Left ventricle myocardium superior (tissue), 1 donor: ENCODE measurements around the gene GNA15. TPM values are rescaled to one million over a fixed set of nuclear protein-coding genes. Genes with fewer than 3 reads are reported as not detected.
"Not testable (repeated sequence)": the region's sequence is repeated elsewhere in the genome, so short reads cannot be mapped to it uniquely, and the experiment has no call there.

Source experiments
- ATAC-seq: fragments of 200-7000 bp; cut with Tn5 transposase; one replicate; pipeline ENCODE4 v1.9.1; 2020; ENCODE audit warnings: mild to moderate bottlenecking, moderate library complexity
- DNase-seq: peaks from one replicate; pipeline ENCODE4 v3.0.0-alpha.2; 2020
- intact Hi-C: fragments of 100-400 bp; cut with micrococcal nuclease; formaldehyde crosslinking; loops from one replicate; pipeline ENCODE4 v1.11.0; 2022
- total RNA-seq: library from RNA; stranded (reverse); fragmentation: NEBNext Ultra II Directional; extraction: Animal tissue kit (Norgen Biotek cat#: 25700); gene quantifications from one replicate; pipeline ENCODE4 v1.2.1, GENCODE V29; 2021
- donor health status: DM: no; HTN: yes; CAD: no; lungs with severe emphysema.

The GNA15 gene
- total RNA-seq, 1 donor from 2014 or later, result 2.1 TPM

GRCh38 chr19:3185461-3186159, 49.8 kb downstream of the GNA15 start, which contains the start of gene NCLN:
Gene NCLN, plus strand, starts transcription at chr19:3185930. Its CDS starts 101 bp downstream, at chr19:3186031.
- DNase-seq (peak; percentile 98), ATAC-seq (peak; percentile 96)
- intact Hi-C loops, result no loop called here

DNA sequence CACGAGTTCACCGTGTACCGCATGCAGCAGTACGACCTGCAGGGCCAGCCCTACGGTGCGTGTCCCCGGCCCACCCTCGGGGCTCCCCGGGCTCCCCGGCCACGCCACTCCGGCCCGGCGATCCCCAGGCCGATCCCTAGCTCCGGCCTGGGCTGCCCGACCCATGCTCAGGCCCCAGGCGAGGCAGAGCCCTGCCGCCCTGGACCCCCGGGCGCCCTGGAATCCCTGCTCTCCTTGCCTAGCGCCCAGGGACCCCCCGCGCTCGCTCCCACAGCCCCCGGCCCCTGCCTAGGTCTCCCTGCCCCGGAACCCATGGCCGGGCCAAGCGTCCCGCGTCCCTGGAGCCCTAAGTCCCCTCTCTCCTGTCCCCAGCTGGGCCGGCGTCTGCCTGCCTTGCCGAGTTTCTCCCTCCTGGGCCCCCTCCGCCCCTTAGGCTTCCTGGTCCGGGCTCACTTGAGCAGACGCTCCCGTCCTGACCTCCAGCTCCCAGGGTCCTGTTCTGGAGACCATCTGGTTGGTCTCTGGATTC, 50.4 kb downstream of the GNA15 start:
- DNase-seq (no peak), ATAC-seq (peak; percentile 15)
- intact Hi-C loops, result no loop called here

DNA sequence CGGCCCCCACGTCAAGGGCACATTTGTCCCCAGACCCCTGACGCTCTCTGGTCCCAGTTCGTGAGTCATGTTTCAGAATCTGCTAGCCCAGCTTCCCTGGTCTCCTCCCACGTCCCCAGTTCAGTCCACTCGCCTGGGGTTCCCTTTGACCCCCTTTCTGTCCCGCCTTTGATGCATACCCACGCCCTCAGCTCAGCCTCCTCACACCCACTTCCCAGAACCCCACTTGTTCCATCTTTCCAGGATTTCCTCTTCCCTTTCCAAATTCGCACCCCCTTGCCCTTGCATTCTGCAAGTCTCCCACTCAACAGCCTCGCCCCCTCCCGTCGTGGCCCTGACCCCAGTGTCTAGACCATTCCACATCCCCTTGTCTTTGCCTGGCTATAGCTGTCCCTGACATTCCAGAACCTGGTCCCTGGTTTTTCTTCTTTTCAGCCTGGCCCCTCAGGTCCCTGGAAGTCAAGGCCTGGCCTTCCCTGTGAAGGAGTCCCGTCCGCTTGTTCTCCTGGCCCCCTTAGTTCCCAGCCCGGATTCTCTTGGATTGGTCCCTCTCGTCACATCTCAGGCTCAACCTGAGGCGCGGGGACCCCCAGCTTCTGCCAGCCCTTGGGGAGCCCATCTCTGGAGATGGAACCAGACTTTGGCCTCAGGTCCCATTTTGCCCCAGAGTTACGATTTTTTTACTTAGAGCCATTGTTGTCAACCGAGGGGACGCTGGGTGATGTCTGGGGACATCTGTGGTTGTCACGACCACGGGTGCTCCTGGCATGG, 51.2 kb downstream of the GNA15 start:
- no peak for DNase-seq
- ATAC-seq, result no peak
- intact Hi-C loops, result no loop called here

DNA sequence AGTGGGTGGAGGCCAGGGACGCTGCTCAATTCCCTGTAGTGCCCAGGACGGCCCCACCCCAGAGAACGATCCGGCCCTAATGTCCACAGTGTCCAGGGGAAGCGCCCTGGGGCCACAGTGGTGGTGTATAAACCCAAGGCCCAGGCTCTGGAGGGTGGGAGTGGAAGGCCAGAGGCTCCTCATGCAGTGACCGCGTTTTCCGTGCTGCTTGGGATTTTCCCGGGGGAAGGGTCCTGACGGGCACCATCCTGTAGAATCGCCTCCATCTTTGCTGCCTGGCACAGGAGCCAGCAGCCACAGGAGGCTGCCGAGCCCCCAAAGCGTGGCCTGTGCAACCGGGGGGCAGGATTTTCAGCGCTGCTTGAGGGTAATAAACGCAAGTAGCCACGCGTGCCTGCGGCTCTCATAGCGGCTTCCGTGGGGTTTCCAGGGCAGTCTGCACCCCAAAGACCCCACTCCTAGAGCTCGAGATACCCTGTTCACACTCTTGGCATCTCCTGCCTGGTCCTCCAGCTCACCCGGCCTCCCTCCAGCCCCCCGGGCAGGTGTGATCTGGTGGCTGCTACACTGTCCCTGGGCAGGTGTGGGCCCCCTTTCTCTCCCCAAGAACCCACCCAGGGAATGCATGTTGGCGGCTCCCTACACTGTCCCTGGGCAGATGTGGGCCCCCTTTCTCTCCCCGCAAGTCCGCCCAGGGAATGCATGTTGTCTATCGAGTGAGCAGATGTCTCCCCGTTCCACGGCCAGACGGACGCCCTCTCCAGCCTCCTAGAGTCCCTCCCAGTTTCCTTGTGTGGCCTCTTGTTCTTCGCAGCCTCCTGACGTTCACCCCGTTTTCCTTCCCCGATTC, 52.1 kb downstream of the GNA15 start:
- ATAC-seq (no peak), DNase-seq (no peak)
- intact Hi-C loops, result no loop called here

- no peak for DNase-seq
- ATAC-seq, result no peak
- intact Hi-C loops, result no loop called here
Measured at GRCh38 chr19:3188627-3189596, 53.1 kb downstream of the GNA15 start.

- ATAC-seq (no peak), DNase-seq (no peak)
- intact Hi-C loops, result no loop called here
Measured at GRCh38 chr19:3189702-3190469, 54.1 kb downstream of the GNA15 start.

DNA sequence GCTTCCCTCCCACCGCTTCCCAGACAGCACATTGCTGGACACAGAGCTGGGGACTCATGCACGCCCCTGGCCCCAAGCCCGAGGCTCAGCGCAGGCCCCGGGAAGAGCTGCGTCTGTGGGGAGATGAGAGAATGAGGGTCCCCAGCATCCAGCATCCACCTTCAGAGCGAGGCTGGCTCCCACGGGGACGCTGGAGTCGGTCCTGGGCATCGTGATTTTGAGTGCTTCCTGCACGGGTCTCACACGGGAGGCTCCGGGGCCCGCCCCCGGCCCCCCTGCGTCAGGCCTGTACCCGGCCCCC, 54.6 kb downstream of the GNA15 start:
- no peak for ATAC-seq
- DNase-seq, result no peak
- intact Hi-C loops, result no loop called here

DNA sequence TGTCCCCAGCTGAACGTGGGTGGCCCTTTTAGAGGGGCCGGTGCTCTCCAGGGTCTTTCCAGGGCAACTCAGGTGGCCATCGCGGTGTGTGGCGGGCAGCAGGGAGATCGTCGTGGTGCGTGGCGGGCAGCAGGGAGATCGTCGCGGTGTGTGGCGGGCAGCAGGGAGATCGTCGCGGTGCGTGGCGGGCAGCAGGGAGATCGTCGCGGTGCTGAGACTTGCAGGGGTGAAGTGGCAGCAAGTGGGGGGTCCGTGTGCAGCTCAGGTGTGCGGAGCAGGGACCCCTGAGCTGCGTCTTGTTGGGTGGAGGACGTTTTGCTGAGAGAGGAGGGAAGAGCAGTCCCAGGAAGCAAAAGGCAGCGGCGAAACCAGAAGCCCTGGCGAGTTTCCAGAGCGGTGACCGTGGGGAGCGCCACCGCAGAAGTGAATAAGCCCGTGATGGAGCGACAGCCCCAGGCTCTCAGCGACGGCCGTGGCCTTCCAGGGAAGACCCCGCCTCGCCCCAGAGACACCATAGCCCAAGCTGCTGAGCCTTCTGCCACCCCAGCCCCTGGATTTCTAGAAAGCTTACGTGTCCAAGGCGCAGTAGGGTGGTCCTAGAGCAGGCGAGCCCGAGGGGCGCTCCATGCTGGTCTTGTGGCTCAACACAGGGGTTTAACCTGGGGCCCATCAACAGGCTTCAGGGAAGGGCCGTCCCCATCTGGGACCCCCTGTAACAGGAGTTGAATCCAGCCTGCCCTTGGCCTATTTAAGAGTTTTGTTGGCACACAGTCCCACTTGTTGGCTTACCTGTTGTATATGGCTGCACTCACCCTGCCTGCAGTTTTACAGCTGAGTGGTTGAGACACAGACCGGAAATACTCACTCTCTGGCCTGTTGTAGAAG, 55.3 kb downstream of the GNA15 start:
- intact Hi-C loops, result no loop called here
- DNase-seq, result no peak
- no peak for ATAC-seq

- ATAC-seq, intact Hi-C loops, DNase-seq: not testable (repeated sequence)
Measured at GRCh38 chr19:3191806-3192104, 55.9 kb downstream of the GNA15 start.

DNA sequence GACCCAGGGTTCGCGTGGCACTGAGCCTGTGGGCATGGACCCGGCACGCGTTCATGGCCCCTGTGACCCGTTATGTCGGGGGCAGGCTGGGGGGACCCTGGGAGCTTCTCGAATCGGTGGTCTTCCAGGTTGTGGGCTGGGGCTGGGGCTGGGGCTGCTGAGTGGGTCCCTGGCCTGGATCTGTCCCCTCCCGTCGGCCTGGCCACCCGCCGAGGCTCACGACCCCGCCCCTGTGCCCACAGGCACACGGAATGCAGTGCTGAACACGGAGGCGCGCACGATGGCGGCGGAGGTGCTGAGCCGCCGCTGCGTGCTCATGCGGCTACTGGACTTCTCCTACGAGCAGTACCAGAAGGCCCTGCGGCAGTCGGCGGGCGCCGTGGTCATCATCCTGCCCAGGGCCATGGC, 56.4 kb downstream of the GNA15 start:
- intact Hi-C loops, result no loop called here
- ATAC-seq (no peak), DNase-seq (no peak)

GRCh38 chr19:3192684-3193083, 56.9 kb downstream of the GNA15 start:
- no peak for ATAC-seq
- DNase-seq, result no peak
- intact Hi-C loops, result no loop called here

- ATAC-seq (no peak), DNase-seq (no peak)
- intact Hi-C loops, result no loop called here
Measured at GRCh38 chr19:3193256-3194105, 57.6 kb downstream of the GNA15 start.

- no peak for ATAC-seq
- DNase-seq, result no peak
- intact Hi-C loops, result no loop called here
Measured at GRCh38 chr19:3194106-3195087, 58.6 kb downstream of the GNA15 start.

DNA sequence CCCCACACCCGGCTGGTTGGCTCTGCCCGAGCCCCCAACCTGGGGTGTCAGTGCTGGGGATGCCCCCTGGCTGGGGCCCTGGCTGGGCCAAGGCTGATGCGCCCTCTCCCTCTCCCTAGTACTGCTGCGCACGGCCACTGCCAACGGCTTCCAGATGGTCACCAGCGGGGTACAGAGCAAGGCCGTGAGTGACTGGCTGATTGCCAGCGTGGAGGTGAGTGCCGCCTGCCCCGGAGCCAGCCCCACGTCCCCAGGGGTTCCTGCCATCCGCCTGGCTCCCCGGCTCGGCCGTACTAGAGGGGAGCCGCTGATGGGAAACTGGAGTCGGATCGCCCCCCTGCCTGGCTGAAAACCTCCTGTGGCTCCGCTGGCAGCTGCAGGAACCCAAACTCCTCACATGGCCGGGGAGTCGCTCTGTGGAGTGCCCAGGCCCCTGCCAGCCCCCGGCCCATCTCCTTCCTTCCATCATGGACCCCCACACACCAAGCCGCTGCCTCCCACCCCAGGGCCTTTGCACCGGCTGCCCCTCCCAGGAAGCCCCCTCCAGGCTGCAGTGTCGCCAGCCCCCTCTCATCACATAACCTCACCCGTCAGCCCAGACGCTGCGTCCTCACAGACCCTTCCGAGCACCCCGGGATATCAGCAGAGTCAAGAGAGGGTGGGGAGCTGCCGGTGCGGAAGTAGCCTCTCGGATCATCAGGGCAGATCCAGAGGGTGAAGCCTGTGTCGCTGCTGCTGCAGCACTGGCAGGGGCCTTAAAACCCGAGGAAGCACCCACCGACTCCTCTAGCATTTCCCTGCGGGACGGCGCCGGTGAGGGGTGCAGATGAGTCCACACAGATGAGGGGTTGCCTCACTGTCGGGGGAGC, 60.5 kb downstream of the GNA15 start:
- DNase-seq (no peak), ATAC-seq (no peak)
- intact Hi-C loops, result no loop called here

- intact Hi-C loops, result no loop called here
- ATAC-seq, result no peak
- no peak for DNase-seq
Measured at GRCh38 chr19:3196933-3197205, 61.0 kb downstream of the GNA15 start.
